GM12865 (cell line): ENCODE data around the gene CNTROB.

Experiments used
- DNase-seq: peaks from one replicate; pipeline ENCODE4 v3.0.0; 2010; ENCODE audit warnings: low read depth
- H3K4me3 ChIP-seq: 2 replicates; pipeline ENCODE4 v1.5.1; 2011; ENCODE audit warnings: mild to moderate bottlenecking, low read depth, low read length, control low read depth
- CTCF ChIP-seq: IDR thresholded peaks from 2 replicates; pipeline ENCODE4 v1.5.1; 2011; ENCODE audit warnings: low read length, control low read depth, low read depth, inconsistent platforms; ENCODE audit not compliant: insufficient read depth; ENCODE audit errors: missing control alignments

Gene CNTROB

GRCh38 chr17:7992924-7993323 lies 60.9 kb downstream of the CNTROB start:
- TF ChIP-seq CTCF, result no peak
- DNase-seq, result no peak
- no peak overlapping the region for H3K4me3 ChIP-seq

GRCh38 chr17:7993972-7994589 lies 62.1 kb downstream of the CNTROB start:
- no peak for TF ChIP-seq CTCF

GRCh38 chr17:7995724-7996123 lies 63.7 kb downstream of the CNTROB start:
- H3K4me3 ChIP-seq, result no peak overlapping the region
- TF ChIP-seq CTCF, result no peak
- no peak for DNase-seq

More at GRCh38 chr17:7993972-7994589, 62.1 kb downstream of the CNTROB start:
- no peak overlapping the region for H3K4me3 ChIP-seq
- no peak for DNase-seq

GRCh38 chr17:7997186-7997585 lies 65.2 kb downstream of the CNTROB start:
- no peak for TF ChIP-seq CTCF
- peak; percentile 49 for DNase-seq
- H3K4me3 ChIP-seq, result no peak overlapping the region
